ENCODE measurements around the gene MPC1. TPM values are rescaled to one million over a fixed set of nuclear protein-coding genes. Genes with fewer than 3 reads are reported as not detected.

MPC1 gene
- total and polyA plus RNA-seq, 3 experiments from 2014 or later = 36.3 to 62.1 (median 39.3) TPM

- CTCF ChIA-PET = interaction anchor here (1.2 to 3.0 kb wide), 3 partner anchors 8 to 31 kb away, joined by 3 to 24 read pairs (median 3); no protein-coding TSS in a partner anchor
- no peak for DNase-seq
- Histone ChIP-seq H3K27ac (ENCODE audit: low read depth, low read length) (no peak overlapping the region), H3K36me3 (ENCODE audit: insufficient read depth, low read length) (no peaks in the 10 kb centered on the region), H3K27me3 (ENCODE audit: insufficient read depth, low read length, poor library complexity, severe bottlenecking) (no peaks in the 10 kb centered on the region), H3K9me3 (ENCODE audit: low read length) (no peaks in the 10 kb centered on the region), H3K4me1 (ENCODE audit: insufficient read depth, low read length) (peaks cover 76% of the 10 kb centered on the region), H3K4me3 (ENCODE audit: low read length) (no peak overlapping the region)
- POLR2A ChIA-PET = no interaction called here
- peaks cover 0 to 2% (median 0%) of the 10 kb centered on the region in 5 donors for H3K9me3 Mint-ChIP-seq
- peaks cover 83 to 98% (median 91%) of the 10 kb centered on the region in 3 donors for H3K4me1 Mint-ChIP-seq
- peak overlapping the region; percentile 81 to 98 (median 86) for H3K27ac Mint-ChIP-seq
- peak overlapping the region; percentile 23 to 82 (median 67) for H3K4me3 Mint-ChIP-seq
- peaks cover 0 to 7% (median 3%) of the 10 kb centered on the region in 3 donors for H3K36me3 Mint-ChIP-seq
- H3K27me3 Mint-ChIP-seq = peaks cover 0 to 7% of the 10 kb centered on the region in 2 donors
Observed at GRCh38 chr6:166412911-166413384, 30.2 kb upstream of the MPC1 start.

- Mint-ChIP-seq H3K27me3 (peaks cover 0 to 6% of the 10 kb centered on the region in 2 donors), H3K4me1 (peaks cover 77 to 92% (median 84%) of the 10 kb centered on the region in 3 donors), H3K27ac (peak overlapping the region; percentile 82 to 98 (median 94)), H3K4me3 (peak overlapping the region; percentile 39 to 91 (median 88)), H3K9me3 (peaks cover 0 to 2% (median 0%) of the 10 kb centered on the region in 5 donors), H3K36me3 (peaks cover 0 to 7% (median 3%) of the 10 kb centered on the region in 3 donors)
- peak in 1 of 5 donors; percentile 48 for DNase-seq
- Histone ChIP-seq H3K4me3 (ENCODE audit: low read length) (peak overlapping the region; percentile 60), H3K27me3 (ENCODE audit: insufficient read depth, low read length, poor library complexity, severe bottlenecking) (no peaks in the 10 kb centered on the region), H3K27ac (ENCODE audit: low read depth, low read length) (no peak overlapping the region), H3K4me1 (ENCODE audit: insufficient read depth, low read length) (peaks cover 70% of the 10 kb centered on the region), H3K9me3 (ENCODE audit: low read length) (no peaks in the 10 kb centered on the region), H3K36me3 (ENCODE audit: insufficient read depth, low read length) (no peaks in the 10 kb centered on the region)
- ChIA-PET CTCF (interaction anchor here (1.0 to 3.8 kb wide), 6 partner anchors 9 to 76 kb away, joined by 3 to 36 read pairs (median 6); no protein-coding TSS in a partner anchor), POLR2A (interaction anchor here (1.0 kb wide), 1 partner anchor 23 kb away, joined by 3 read pairs; no protein-coding TSS in a partner anchor)
Observed at GRCh38 chr6:166412156-166412910, 29.6 kb upstream of the MPC1 start.

- H3K27me3 ChIP-seq (ENCODE audit: insufficient read depth, low read length, poor library complexity, severe bottlenecking) = no peaks in the 10 kb centered on the region
- H3K4me3 ChIP-seq (ENCODE audit: low read length) = peak overlapping the region; percentile 60
- H3K9me3 Mint-ChIP-seq = peaks cover 0 to 1% (median 0%) of the 10 kb centered on the region in 5 donors
- CTCF ChIA-PET = interaction anchor here (1.0 to 3.8 kb wide), 8 partner anchors 9 to 211 kb away, joined by 3 to 36 read pairs (median 4); no protein-coding TSS in a partner anchor
- no peaks in the 10 kb centered on the region for H3K36me3 ChIP-seq (ENCODE audit: insufficient read depth, low read length)
- POLR2A ChIA-PET = interaction anchor here (0.6 to 1.0 kb wide), 2 partner anchors 16 to 24 kb away, joined by 3 read pairs; no protein-coding TSS in a partner anchor
- peaks cover 0 to 3% (median under 1%) of the 10 kb centered on the region in 3 donors for H3K36me3 Mint-ChIP-seq
- peaks cover 64% of the 10 kb centered on the region for H3K4me1 ChIP-seq (ENCODE audit: insufficient read depth, low read length)
- H3K27ac ChIP-seq (ENCODE audit: low read depth, low read length) = no peak overlapping the region
- no peaks in the 10 kb centered on the region for H3K9me3 ChIP-seq (ENCODE audit: low read length)
- peak overlapping the region; percentile 82 to 98 (median 93) for H3K27ac Mint-ChIP-seq
- peak overlapping the region; percentile 39 to 91 (median 88) for H3K4me3 Mint-ChIP-seq
- peaks cover 0 to 4% of the 10 kb centered on the region in 2 donors for H3K27me3 Mint-ChIP-seq
- H3K4me1 Mint-ChIP-seq = peaks cover 71 to 86% (median 79%) of the 10 kb centered on the region in 3 donors
- peak in 4 of 5 donors; percentile 24 to 67 (median 58) for DNase-seq
Observed at GRCh38 chr6:166411721-166412151, 29.0 kb upstream of the MPC1 start.

GRCh38 chr6:166411271-166411670 lies 28.5 kb upstream of the MPC1 start:
- Mint-ChIP-seq H3K27ac (peak overlapping the region; percentile 82 to 98 (median 93)), H3K27me3 (peaks cover 0 to 3% of the 10 kb centered on the region in 2 donors), H3K4me1 (peaks cover 66 to 81% (median 74%) of the 10 kb centered on the region in 3 donors), H3K4me3 (peak overlapping the region; percentile 39 to 91 (median 88)), H3K36me3 (no peaks in the 10 kb centered on the region), H3K9me3 (no peaks in the 10 kb centered on the region)
- Histone ChIP-seq H3K4me1 (ENCODE audit: insufficient read depth, low read length) (peaks cover 59% of the 10 kb centered on the region), H3K27me3 (ENCODE audit: insufficient read depth, low read length, poor library complexity, severe bottlenecking) (no peaks in the 10 kb centered on the region), H3K4me3 (ENCODE audit: low read length) (peak overlapping the region; percentile 60), H3K9me3 (ENCODE audit: low read length) (no peaks in the 10 kb centered on the region), H3K27ac (ENCODE audit: low read depth, low read length) (no peak overlapping the region), H3K36me3 (ENCODE audit: insufficient read depth, low read length) (no peaks in the 10 kb centered on the region)
- POLR2A ChIA-PET = interaction anchor here (0.6 to 1.0 kb wide), 2 partner anchors 16 to 24 kb away, joined by 3 read pairs; no protein-coding TSS in a partner anchor
- CTCF ChIA-PET = interaction anchor here (1.0 to 3.8 kb wide), 8 partner anchors 8 to 212 kb away, joined by 3 to 36 read pairs (median 4); no protein-coding TSS in a partner anchor
- peak in 1 of 5 donors; percentile 50 for DNase-seq

- Mint-ChIP-seq H3K4me3 (peak overlapping the region; percentile 22 to 90 (median 66)), H3K9me3 (no peaks in the 10 kb centered on the region), H3K36me3 (no peaks in the 10 kb centered on the region), H3K27ac (peak overlapping the region in 7 of 8 donors; percentile 63 to 95 (median 82)), H3K27me3 (peaks cover 0 to 3% of the 10 kb centered on the region in 2 donors), H3K4me1 (peaks cover 60 to 73% (median 66%) of the 10 kb centered on the region in 3 donors)
- no peak overlapping the region for H3K4me3 ChIP-seq (ENCODE audit: low read length)
- ChIA-PET POLR2A (no interaction called here), CTCF (interaction anchor here (1.0 to 3.8 kb wide), 7 partner anchors 10 to 213 kb away, joined by 3 to 36 read pairs (median 4); no protein-coding TSS in a partner anchor)
- H3K27me3 ChIP-seq (ENCODE audit: insufficient read depth, low read length, poor library complexity, severe bottlenecking) = no peaks in the 10 kb centered on the region
- H3K4me1 ChIP-seq (ENCODE audit: insufficient read depth, low read length) = peaks cover 51% of the 10 kb centered on the region
- no peaks in the 10 kb centered on the region for H3K36me3 ChIP-seq (ENCODE audit: insufficient read depth, low read length)
- no peaks in the 10 kb centered on the region for H3K9me3 ChIP-seq (ENCODE audit: low read length)
- H3K27ac ChIP-seq (ENCODE audit: low read depth, low read length) = no peak overlapping the region
- DNase-seq = peak in 1 of 5 donors; percentile 35
Observed at GRCh38 chr6:166410426-166410935, 27.7 kb upstream of the MPC1 start.

- CTCF ChIA-PET = interaction anchor here (0.5 to 3.8 kb wide), 3 partner anchors 8 to 96 kb away, joined by 3 to 36 read pairs (median 5); no protein-coding TSS in a partner anchor
- H3K9me3 ChIP-seq (ENCODE audit: low read length) = no peaks in the 10 kb centered on the region
- peak overlapping the region in 1 of 7 donors; percentile 60 for H3K4me3 Mint-ChIP-seq
- POLR2A ChIA-PET = interaction anchor here (0.6 kb wide), 1 partner anchor 9 kb away, joined by 5 read pairs; no protein-coding TSS in a partner anchor
- no peaks in the 10 kb centered on the region for H3K36me3 ChIP-seq (ENCODE audit: insufficient read depth, low read length)
- no peaks in the 10 kb centered on the region for H3K27me3 ChIP-seq (ENCODE audit: insufficient read depth, low read length, poor library complexity, severe bottlenecking)
- H3K9me3 Mint-ChIP-seq = no peaks in the 10 kb centered on the region
- no peaks in the 10 kb centered on the region for H3K36me3 Mint-ChIP-seq
- DNase-seq = peak in 1 of 5 donors; percentile 10
- no peak overlapping the region for H3K27ac ChIP-seq (ENCODE audit: low read depth, low read length)
- peaks cover 38% of the 10 kb centered on the region for H3K4me1 ChIP-seq (ENCODE audit: insufficient read depth, low read length)
- peak overlapping the region in 5 of 8 donors; percentile 26 to 82 (median 51) for H3K27ac Mint-ChIP-seq
- peaks cover 0 to 3% of the 10 kb centered on the region in 2 donors for H3K27me3 Mint-ChIP-seq
- no peak overlapping the region for H3K4me3 ChIP-seq (ENCODE audit: low read length)
- peaks cover 48 to 60% (median 53%) of the 10 kb centered on the region in 3 donors for H3K4me1 Mint-ChIP-seq
Observed at GRCh38 chr6:166408936-166409755, 26.4 kb upstream of the MPC1 start.

GRCh38 chr6:166406197-166406596 lies 23.5 kb upstream of the MPC1 start:
- H3K27me3 Mint-ChIP-seq = peaks cover 0 to 5% of the 10 kb centered on the region in 2 donors
- H3K4me1 ChIP-seq (ENCODE audit: insufficient read depth, low read length) = peaks cover 10% of the 10 kb centered on the region
- H3K36me3 ChIP-seq (ENCODE audit: insufficient read depth, low read length) = no peaks in the 10 kb centered on the region
- H3K9me3 Mint-ChIP-seq = no peaks in the 10 kb centered on the region
- H3K27ac Mint-ChIP-seq = peak overlapping the region in 1 of 8 donors; percentile 23
- no peak overlapping the region for H3K4me3 ChIP-seq (ENCODE audit: low read length)
- no peak overlapping the region for H3K27ac ChIP-seq (ENCODE audit: low read depth, low read length)
- no peaks in the 10 kb centered on the region for H3K36me3 Mint-ChIP-seq
- H3K4me1 Mint-ChIP-seq = peaks cover 25 to 35% (median 30%) of the 10 kb centered on the region in 3 donors
- no peaks in the 10 kb centered on the region for H3K27me3 ChIP-seq (ENCODE audit: insufficient read depth, low read length, poor library complexity, severe bottlenecking)
- ChIA-PET CTCF (interaction anchor here (2.3 to 2.4 kb wide), 2 partner anchors 11 to 93 kb away, joined by 7 to 10 read pairs; no protein-coding TSS in a partner anchor), POLR2A (no interaction called here)
- H3K4me3 Mint-ChIP-seq = no peak overlapping the region
- no peaks in the 10 kb centered on the region for H3K9me3 ChIP-seq (ENCODE audit: low read length)
- peak in 1 of 5 donors; percentile 19 for DNase-seq
